Right lobe of liver (tissue), 4 donors: ENCODE data around the gene GALNT10.

ENCODE experiments used
- POLR2A ChIP-seq: fragments of 450-650 bp; IDR thresholded peaks from one replicate; pipeline ENCODE4 v1.6.1; 2017; ENCODE audit warnings: antibody characterized with exemption, mild to moderate bottlenecking
- TF ChIP-seq, protein P1 (sequence below), 4 donors: fragments of 200-600 bp in 3 of 4; fragments of 450-650 bp in 1 of 4; IDR thresholded peaks; one replicate each; pipeline versions ENCODE4 v1.5.1 to v1.8.0; 2016 to 2022; ENCODE audit warnings: antibody characterized with exemption in 4 of 4, mild to moderate bottlenecking in 2 of 4
- donor health status: DM: no; HTN: no; CAD: no.
- donor health status: DM: no; HTN: no; CAD: no.
- donor health status: DM: no; HTN: yes; CAD: no.

DNA sequence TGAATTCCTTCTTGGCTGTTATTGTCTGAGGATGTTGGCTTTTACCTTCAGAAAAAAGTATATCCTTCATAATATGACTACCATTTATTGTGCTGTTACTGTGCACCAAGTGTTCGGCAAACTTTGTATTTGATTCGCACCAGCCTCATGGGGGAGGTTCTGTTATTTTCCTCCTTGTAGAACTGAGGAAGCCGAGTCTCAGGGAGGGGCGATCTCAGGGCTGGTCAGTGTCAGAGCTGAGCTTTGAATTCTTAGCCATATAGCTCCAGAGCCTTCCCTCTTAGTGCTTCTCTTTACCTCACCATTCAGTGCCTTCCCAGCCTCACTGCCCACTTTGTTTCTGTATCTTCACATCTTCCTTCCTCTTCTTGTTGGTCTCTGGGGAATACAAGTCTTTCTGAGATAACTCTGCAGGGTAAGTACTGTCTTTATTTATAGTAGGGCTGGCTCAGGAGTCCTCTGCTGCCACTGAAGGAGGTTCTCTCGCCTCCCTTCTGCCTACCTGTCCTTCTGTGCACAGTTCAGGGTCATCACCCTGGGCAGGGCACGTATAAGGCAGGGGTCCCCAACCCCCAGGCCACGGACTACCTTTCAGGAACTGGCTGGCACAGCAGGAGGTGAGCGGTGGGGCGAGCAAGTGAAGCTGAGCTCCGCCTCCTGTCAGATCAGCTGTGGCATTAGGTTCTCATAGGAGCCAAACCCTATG lies 48.4 kb downstream of the GALNT10 start:
- TF ChIP-seq, protein P1, sequence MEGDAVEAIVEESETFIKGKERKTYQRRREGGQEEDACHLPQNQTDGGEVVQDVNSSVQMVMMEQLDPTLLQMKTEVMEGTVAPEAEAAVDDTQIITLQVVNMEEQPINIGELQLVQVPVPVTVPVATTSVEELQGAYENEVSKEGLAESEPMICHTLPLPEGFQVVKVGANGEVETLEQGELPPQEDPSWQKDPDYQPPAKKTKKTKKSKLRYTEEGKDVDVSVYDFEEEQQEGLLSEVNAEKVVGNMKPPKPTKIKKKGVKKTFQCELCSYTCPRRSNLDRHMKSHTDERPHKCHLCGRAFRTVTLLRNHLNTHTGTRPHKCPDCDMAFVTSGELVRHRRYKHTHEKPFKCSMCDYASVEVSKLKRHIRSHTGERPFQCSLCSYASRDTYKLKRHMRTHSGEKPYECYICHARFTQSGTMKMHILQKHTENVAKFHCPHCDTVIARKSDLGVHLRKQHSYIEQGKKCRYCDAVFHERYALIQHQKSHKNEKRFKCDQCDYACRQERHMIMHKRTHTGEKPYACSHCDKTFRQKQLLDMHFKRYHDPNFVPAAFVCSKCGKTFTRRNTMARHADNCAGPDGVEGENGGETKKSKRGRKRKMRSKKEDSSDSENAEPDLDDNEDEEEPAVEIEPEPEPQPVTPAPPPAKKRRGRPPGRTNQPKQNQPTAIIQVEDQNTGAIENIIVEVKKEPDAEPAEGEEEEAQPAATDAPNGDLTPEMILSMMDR (IDR thresholded peaks at IDR 0.05) = no peak
- no peak for TF ChIP-seq POLR2A
